ENCODE data around the gene CTAG2. TPM values are rescaled to one million over a fixed set of nuclear protein-coding genes. Genes with fewer than 3 reads are reported as not detected.

CTAG2 gene
- total and polyA plus RNA-seq, 9 donors = 1.0 to 6.8 (median 4.2) TPM; not detected in 6

- intact Hi-C loops (cut with DNase I) = no loop called here
- no peak for TF ChIP-seq POLR2A (IDR thresholded peaks at IDR 0.05)
- no peaks in the 10 kb centered on the region for H3K27me3 ChIP-seq
- H3K4me3 ChIP-seq = no peak overlapping the region
- H3K9me3 ChIP-seq = no peaks in the 10 kb centered on the region
- no peak overlapping the region for H3K27ac ChIP-seq
- WGBS, 3 donors = 87 to 90% (median 89%) methylated on average over 12 of the region's 12 CpGs
- DNase-seq = no peak
- no peaks in the 10 kb centered on the region for H3K36me3 ChIP-seq
- no peaks in the 10 kb centered on the region for H3K4me1 ChIP-seq (ENCODE audit: insufficient read depth)
Observed at GRCh38 chrX:154658187-154658586, 4.8 kb upstream of the CTAG2 start.

- 84 to 91% (median 88%) methylated on average over 15 of the region's 15 CpGs for WGBS, 3 donors
- no peaks in the 10 kb centered on the region for H3K36me3 ChIP-seq
- no peaks in the 10 kb centered on the region for H3K9me3 ChIP-seq
- no peak overlapping the region for H3K4me3 ChIP-seq
- H3K27me3 ChIP-seq = no peaks in the 10 kb centered on the region
- intact Hi-C loops (cut with DNase I) = no loop called here
- no peak overlapping the region for H3K27ac ChIP-seq
- no peak for TF ChIP-seq POLR2A (IDR thresholded peaks at IDR 0.05)
- no peak for TF ChIP-seq CTCF (IDR thresholded peaks at IDR 0.05)
- TF ChIP-seq EP300 (IDR thresholded peaks at IDR 0.05) = no peak
- no peaks in the 10 kb centered on the region for H3K4me1 ChIP-seq (ENCODE audit: insufficient read depth)
- no peak for DNase-seq
Observed at GRCh38 chrX:154657226-154657805, 3.9 kb upstream of the CTAG2 start.

GRCh38 chrX:154655786-154656185 lies 2.4 kb upstream of the CTAG2 start:
- TF ChIP-seq POLR2A (IDR thresholded peaks at IDR 0.05) = no peak
- TF ChIP-seq EP300 (IDR thresholded peaks at IDR 0.05) = no peak
- TF ChIP-seq CTCF (IDR thresholded peaks at IDR 0.05) = no peak
- Histone ChIP-seq H3K36me3 (no peaks in the 10 kb centered on the region), H3K9me3 (no peaks in the 10 kb centered on the region), H3K4me3 (no peak overlapping the region), H3K27me3 (no peaks in the 10 kb centered on the region), H3K4me1 (ENCODE audit: insufficient read depth) (no peaks in the 10 kb centered on the region), H3K27ac (no peak overlapping the region)
- no peak for DNase-seq
- intact Hi-C loops (cut with DNase I) = no loop called here
- WGBS, 3 donors = 74 to 80% (median 79%) methylated on average over 11 of the region's 11 CpGs

GRCh38 chrX:154655346-154655745 lies 2.0 kb upstream of the CTAG2 start:
- H3K27me3 ChIP-seq = no peaks in the 10 kb centered on the region
- H3K36me3 ChIP-seq = no peaks in the 10 kb centered on the region
- WGBS, 3 donors = 61 to 75% (median 68%) methylated on average over 6 of the region's 6 CpGs
- TF ChIP-seq CTCF (IDR thresholded peaks at IDR 0.05) (no peak), POLR2A (IDR thresholded peaks at IDR 0.05) (no peak), EP300 (IDR thresholded peaks at IDR 0.05) (no peak)
- H3K9me3 ChIP-seq = no peaks in the 10 kb centered on the region
- intact Hi-C loops (cut with DNase I) = no loop called here
- H3K4me1 ChIP-seq (ENCODE audit: insufficient read depth) = no peaks in the 10 kb centered on the region
- DNase-seq = no peak
- no peak overlapping the region for H3K4me3 ChIP-seq
- no peak overlapping the region for H3K27ac ChIP-seq

- Histone ChIP-seq H3K4me3 (no peak overlapping the region), H3K36me3 (no peaks in the 10 kb centered on the region), H3K27me3 (no peaks in the 10 kb centered on the region), H3K4me1 (ENCODE audit: insufficient read depth) (no peaks in the 10 kb centered on the region), H3K9me3 (no peaks in the 10 kb centered on the region), H3K27ac (no peak overlapping the region)
- no peak for DNase-seq
- 87 to 92% (median 87%) methylated on average over 15 of the region's 15 CpGs for WGBS, 3 donors
- intact Hi-C loops (cut with DNase I) = no loop called here
- TF ChIP-seq EP300 (IDR thresholded peaks at IDR 0.05) = no peak
- TF ChIP-seq CTCF (IDR thresholded peaks at IDR 0.05) = no peak
- no peak for TF ChIP-seq POLR2A (IDR thresholded peaks at IDR 0.05)
Observed at GRCh38 chrX:154654925-154655324, 1.5 kb upstream of the CTAG2 start.
